Measurements from ENCODE around the gene PRR22.

PRR22 gene

DNA sequence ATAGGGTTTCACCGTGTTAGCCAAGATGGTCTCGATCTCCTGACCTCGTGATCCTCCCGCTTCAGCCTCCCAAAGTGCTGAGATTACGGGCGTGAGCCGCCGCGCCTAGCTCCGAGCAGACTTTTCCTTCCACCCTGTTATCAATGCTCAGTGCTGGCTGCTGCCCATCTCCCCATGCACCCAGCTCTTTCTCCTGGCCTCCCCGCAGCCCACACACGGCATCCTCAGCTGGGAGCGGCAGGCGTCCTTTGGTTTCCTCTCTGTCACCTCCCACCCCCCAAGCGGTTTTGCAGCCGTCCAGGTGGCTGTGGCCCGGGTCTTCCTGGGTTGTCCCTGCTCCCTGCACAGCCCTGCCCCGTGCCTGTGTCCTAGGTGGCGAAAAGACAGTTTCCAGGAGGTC is 12.1 kb downstream of the PRR22 start:
- Histone ChIP-seq H3K9ac (ENCODE audit: low read length) (no peak overlapping the region), H3K79me2 (ENCODE audit: low read length) (no peaks in the 10 kb centered on the region), H3K9me3 (ENCODE audit: insufficient read depth, low read length) (no peaks in the 10 kb centered on the region), H3K36me3 (replicated peaks; ENCODE audit: low read depth, low read length) (no peaks in the 10 kb centered on the region), H3K27me3 (ENCODE audit: low read depth, low read length) (no peaks in the 10 kb centered on the region), H4K20me1 (ENCODE audit: insufficient read depth, low read length) (no peaks in the 10 kb centered on the region), H3K4me2 (ENCODE audit: low read length) (no peak overlapping the region), H3K4me1 (ENCODE audit: low read length) (peaks cover 4% of the 10 kb centered on the region; the same call in 1 of the 2 replicates), H3K27ac (ENCODE audit: low read length) (no peak overlapping the region), H3K4me3 (ENCODE audit: low read length) (no peak overlapping the region), H2AFZ (ENCODE audit: low read depth, low read length) (no peak overlapping the region)
- no peak for TF ChIP-seq EZH2phosphoT487 (IDR thresholded peaks at IDR 0.05; ENCODE audit: low read depth)
- TF ChIP-seq, protein P1, sequence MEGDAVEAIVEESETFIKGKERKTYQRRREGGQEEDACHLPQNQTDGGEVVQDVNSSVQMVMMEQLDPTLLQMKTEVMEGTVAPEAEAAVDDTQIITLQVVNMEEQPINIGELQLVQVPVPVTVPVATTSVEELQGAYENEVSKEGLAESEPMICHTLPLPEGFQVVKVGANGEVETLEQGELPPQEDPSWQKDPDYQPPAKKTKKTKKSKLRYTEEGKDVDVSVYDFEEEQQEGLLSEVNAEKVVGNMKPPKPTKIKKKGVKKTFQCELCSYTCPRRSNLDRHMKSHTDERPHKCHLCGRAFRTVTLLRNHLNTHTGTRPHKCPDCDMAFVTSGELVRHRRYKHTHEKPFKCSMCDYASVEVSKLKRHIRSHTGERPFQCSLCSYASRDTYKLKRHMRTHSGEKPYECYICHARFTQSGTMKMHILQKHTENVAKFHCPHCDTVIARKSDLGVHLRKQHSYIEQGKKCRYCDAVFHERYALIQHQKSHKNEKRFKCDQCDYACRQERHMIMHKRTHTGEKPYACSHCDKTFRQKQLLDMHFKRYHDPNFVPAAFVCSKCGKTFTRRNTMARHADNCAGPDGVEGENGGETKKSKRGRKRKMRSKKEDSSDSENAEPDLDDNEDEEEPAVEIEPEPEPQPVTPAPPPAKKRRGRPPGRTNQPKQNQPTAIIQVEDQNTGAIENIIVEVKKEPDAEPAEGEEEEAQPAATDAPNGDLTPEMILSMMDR (IDR thresholded peaks at IDR 0.05; ENCODE audit: low read depth, low read length), result no peak

DNA sequence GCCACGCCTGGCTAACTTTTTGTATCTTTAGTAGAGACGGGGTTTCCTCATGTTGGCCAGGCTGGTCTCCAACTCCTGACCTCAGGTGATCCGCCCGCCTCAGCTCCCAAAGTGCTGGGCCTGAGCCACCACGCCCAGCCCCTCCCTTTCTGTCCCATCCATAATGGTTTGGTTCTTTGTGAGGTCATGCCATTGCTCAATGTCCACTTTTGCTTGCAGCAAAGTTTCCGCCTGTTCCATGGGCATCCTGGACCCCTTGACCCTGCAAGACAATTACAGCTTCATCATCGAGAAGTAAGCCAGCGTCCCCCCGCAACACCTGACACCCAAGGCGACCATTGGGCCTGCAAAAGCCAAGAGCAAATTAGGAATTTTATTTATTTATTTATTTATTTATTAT is 16.6 kb downstream of the PRR22 start:
- Histone ChIP-seq H3K27ac (ENCODE audit: low read length) (no peak overlapping the region), H3K79me2 (ENCODE audit: low read length) (no peaks in the 10 kb centered on the region), H2AFZ (ENCODE audit: low read depth, low read length) (no peak overlapping the region), H3K36me3 (replicated peaks; ENCODE audit: low read depth, low read length) (no peaks in the 10 kb centered on the region), H4K20me1 (ENCODE audit: insufficient read depth, low read length) (no peaks in the 10 kb centered on the region), H3K4me3 (ENCODE audit: low read length) (no peak overlapping the region), H3K4me2 (ENCODE audit: low read length) (no peak overlapping the region), H3K9me3 (ENCODE audit: insufficient read depth, low read length) (no peaks in the 10 kb centered on the region), H3K9ac (ENCODE audit: low read length) (no peak overlapping the region), H3K27me3 (ENCODE audit: low read depth, low read length) (no peaks in the 10 kb centered on the region), H3K4me1 (ENCODE audit: low read length) (no peaks in the 10 kb centered on the region)
- TF ChIP-seq, protein P1 (IDR thresholded peaks at IDR 0.05; ENCODE audit: low read depth, low read length), result no peak
- TF ChIP-seq EZH2phosphoT487 (IDR thresholded peaks at IDR 0.05; ENCODE audit: low read depth), result no peak

GRCh38 chr19:5765220-5765619 is 19.3 kb downstream of the PRR22 start:
- no peaks in the 10 kb centered on the region for H3K9me3 ChIP-seq (ENCODE audit: insufficient read depth, low read length)
- no peak overlapping the region for H3K9ac ChIP-seq (ENCODE audit: low read length)
- H3K36me3 ChIP-seq (replicated peaks; ENCODE audit: low read depth, low read length), result no peaks in the 10 kb centered on the region
- no peak overlapping the region for H3K4me3 ChIP-seq (ENCODE audit: low read length)
- no peaks in the 10 kb centered on the region for H3K27me3 ChIP-seq (ENCODE audit: low read depth, low read length)
- H3K4me2 ChIP-seq (ENCODE audit: low read length), result no peak overlapping the region
- H4K20me1 ChIP-seq (ENCODE audit: insufficient read depth, low read length), result no peaks in the 10 kb centered on the region
- no peaks in the 10 kb centered on the region for H3K4me1 ChIP-seq (ENCODE audit: low read length)
- H3K79me2 ChIP-seq (ENCODE audit: low read length), result no peaks in the 10 kb centered on the region
- TF ChIP-seq, protein P1 (IDR thresholded peaks at IDR 0.05; ENCODE audit: low read depth, low read length), result no peak
- no peak for TF ChIP-seq EZH2phosphoT487 (IDR thresholded peaks at IDR 0.05; ENCODE audit: low read depth)
- H2AFZ ChIP-seq (ENCODE audit: low read depth, low read length), result no peak overlapping the region
- no peak overlapping the region for H3K27ac ChIP-seq (ENCODE audit: low read length)

DNA sequence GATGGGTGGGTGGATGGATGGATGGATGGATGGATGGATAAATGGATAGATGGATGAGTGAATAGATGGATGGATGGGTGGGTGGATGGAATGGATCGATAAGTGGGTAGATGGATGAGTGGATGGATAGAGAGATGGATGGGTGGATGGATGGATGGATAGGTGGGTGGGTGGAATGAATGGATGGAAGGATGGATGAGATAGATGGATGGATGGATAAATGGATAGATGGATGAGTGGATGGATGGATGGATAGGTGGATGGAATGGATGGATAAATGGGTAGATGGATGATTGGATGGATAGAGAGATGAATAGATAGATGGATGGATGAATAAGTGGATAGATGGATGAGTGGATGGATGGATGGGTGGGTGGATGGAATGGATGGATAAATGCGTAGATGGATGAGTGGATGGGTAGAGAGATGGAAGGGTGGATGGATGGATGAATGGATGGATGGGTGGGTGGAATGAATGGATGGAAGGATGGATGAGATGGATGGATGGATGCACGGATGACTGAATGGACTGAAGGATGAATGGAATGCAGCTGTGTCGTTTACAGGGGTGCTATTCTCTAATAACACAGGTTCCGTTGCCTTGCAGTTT is 21.8 kb downstream of the PRR22 start:
- Histone ChIP-seq H2AFZ (ENCODE audit: low read depth, low read length) (no peak overlapping the region), H3K4me2 (ENCODE audit: low read length) (no peak overlapping the region), H3K27me3 (ENCODE audit: low read depth, low read length) (no peaks in the 10 kb centered on the region), H3K4me3 (ENCODE audit: low read length) (no peak overlapping the region), H3K36me3 (replicated peaks; ENCODE audit: low read depth, low read length) (no peaks in the 10 kb centered on the region), H3K4me1 (ENCODE audit: low read length) (no peaks in the 10 kb centered on the region), H3K79me2 (ENCODE audit: low read length) (no peaks in the 10 kb centered on the region), H3K9me3 (ENCODE audit: insufficient read depth, low read length) (no peaks in the 10 kb centered on the region), H4K20me1 (ENCODE audit: insufficient read depth, low read length) (no peaks in the 10 kb centered on the region), H3K27ac (ENCODE audit: low read length) (no peak overlapping the region), H3K9ac (ENCODE audit: low read length) (no peak overlapping the region)
- no peak for TF ChIP-seq EZH2phosphoT487 (IDR thresholded peaks at IDR 0.05; ENCODE audit: low read depth)
- TF ChIP-seq, protein P1 (IDR thresholded peaks at IDR 0.05; ENCODE audit: low read depth, low read length), result no peak

Measured in OCI-LY3 (cell line).